Hypothalamus (tissue), 51 donors: ENCODE measurements around the gene DYNC2LI1.
"Not testable (repeated sequence)": the region's sequence is repeated elsewhere in the genome, so short reads cannot be mapped to it uniquely, and the experiment has no call there.

Experiments
- DNase-seq, 51 donors: peaks; one replicate each; lab custom pipeline; 2025; lab: John Stamatoyannopoulos, UW

The DYNC2LI1 gene

DNA sequence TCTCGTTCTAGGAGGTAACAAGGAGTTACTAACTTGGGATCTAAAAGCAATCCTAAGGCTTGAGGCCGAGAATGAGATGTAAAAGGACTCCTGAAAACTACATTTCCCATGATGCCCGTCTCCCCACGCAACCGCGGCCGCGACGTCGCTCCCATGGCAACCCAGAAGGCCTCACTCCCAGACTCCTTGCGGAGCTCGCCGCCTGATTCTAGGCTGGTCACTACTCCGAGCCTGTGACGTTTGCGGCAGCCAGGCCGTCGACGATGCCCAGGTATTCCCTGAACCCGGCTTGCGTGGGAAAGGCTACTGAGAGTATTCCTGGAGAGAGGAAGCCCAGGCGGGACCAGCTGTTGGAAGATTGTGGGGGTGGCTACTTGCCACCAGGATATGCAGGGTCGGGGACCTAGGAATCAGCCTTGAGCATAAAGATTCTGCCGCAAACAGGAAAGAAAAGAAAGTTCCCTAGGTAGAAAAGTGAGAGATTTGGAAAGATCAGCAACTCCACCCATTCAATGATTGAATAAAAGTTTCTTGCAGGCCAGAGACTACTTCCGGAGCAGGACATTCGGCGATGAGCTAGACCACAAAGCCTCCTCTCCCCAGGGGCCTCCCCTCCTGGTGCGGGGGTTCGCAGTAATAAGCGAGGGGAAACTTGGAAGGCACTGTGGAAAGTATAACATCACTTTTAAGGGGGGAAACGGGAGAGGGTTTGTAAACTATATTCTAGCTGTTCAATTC lies at the start of gene DYNC2LI1:
Gene DYNC2LI1, plus strand, starts transcription at position 164 of the 738 bp plus-strand sequence. Its CDS starts 100 bp downstream, at position 264.
- DNase-seq, result peak; percentile 29 to 93 (median 80)

DNA sequence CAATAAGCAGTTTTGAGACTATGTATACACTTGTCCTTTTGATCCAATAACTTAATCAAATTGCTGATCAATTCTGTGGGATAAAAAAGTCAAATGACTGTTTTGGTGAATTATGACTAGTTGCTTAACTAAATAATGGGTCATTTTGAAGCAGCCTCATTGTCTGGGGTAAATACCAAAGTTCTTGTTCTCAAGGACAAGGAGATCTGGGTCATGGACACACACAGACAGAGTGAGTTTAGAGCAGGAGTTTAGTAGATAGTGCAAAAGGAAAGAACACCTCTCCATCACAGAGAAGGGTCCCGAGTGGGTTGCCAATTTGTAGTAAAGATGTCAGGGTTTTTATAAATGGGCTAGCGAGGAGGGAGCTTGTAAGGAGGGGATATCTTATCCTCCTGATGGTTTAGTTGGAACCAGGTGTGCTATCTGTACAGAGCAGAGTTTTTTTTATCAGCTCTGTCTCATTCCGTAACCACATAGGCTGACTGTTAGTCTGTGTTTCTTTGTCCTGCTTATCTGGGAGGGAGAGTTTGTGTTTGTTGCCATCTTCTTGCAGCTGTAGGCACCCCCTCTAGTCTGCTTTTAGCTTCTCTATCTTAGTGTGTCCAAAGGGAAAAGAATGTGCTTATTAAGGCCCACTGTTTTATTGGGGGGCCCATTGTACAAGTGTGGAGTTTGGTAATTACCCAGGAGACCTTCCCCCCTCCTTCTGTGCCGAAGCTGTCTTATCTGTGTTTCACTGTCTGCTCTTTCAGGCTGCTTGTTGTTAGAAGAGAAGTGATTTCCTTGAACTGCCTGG lies 48.9 kb upstream of the DYNC2LI1 start:
- DNase-seq, result no peak

DNA sequence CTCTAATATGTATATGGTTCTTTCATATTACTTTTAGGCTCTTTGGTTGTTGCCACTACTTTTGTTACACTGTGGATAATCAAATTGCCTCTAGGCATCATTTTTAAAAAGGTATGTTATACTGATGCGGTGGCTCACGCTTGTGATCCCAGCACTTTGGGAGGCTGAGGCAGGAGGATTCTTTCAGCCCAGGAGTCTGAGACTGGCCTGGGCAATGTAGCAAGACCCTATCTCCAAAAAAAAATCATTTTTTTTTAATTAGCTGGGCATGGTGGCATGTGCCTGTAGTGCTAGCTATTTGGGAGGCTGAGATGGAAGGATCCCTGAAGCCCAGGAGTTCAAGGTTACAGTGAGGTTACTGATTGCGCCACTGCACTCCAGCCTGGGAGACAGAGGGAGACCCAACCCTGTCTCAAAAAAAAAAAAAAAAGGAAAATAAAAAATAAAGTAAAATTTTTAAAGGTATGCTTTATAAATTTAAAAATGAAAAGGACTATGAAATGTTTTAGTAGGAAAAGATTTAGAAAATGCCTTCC lies 48.1 kb upstream of the DYNC2LI1 start:
- no peak for DNase-seq

DNA sequence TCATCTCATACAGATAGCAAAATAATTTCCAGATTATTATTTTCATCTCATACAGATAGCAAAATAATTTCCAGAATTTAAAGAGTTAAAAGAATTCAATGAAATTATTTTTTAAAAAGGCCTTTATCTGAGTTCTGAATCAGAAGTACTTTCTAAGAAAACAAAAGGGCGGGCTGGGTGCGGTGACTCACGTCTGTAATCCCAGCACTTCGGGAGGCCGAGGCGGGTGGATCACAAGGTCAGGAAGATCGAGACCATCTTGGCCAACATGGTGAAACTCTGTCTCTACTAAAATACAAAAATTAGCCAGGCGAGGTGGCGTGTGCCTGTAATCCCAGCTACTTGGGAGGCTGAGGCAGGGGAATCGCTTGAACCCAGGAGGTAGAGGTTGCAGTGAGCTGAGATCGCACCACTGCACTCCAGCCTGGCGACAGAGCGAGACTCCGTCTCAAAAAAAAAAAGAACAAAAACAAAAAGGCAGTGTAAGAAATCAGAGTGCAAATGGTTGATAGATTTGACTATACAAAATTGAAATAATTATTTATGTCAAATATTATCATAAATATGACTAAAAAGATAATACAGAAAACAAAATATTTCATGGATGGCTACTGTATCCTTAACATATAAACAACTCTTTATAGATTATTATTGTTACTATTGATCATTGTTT lies 46.7 kb upstream of the DYNC2LI1 start:
- not testable (repeated sequence) for DNase-seq

DNA sequence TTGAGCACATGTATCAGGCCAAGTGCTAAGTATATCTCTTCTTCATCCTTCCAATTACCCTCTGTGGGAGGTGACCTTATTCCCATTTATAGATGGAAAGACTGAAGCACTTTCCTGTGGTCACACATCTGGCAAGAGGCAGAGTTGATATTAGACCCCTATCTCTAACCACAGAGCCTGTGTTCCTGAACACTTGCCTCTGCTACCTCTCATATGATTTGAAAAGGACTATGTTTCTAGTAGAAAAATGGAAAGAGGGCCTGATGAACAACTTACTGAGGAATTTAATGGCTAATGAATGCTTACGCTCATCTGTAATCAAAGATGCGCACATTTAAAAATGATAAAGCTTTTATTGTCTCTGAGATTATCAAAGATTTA lies 46.2 kb upstream of the DYNC2LI1 start:
- no peak for DNase-seq

DNA sequence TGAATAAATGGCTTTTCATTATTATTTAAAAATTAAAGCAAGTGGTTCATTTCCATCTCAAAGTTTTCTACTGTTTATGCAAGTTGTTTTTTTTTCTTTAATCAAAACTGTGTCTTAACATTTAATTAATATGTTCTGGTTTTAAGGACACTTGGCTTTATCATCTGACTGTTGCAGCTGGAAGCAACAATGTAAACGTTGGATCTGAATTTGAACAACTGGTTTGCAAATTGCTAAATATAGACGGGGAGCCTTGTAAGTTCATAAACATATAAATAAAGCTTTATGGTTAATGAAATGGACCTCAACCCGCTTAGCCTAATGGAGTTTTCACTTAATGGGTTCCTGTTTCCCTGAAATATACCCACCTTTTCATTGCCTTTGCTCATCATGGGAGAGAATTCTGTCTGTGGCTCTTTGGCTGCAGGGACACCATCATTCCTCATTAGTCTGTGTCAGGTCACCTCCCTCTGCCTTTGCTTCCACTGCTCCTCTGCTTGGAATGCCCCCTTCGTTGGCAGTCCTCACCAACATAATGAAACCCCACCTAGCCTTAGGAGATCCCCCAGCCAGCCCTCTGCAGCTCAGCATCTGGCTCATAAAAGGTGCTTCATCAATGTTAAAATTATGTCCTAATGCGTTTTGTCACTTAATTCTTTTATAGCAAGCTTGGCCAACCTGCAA lies 44.2 kb upstream of the DYNC2LI1 start:
- no peak for DNase-seq

DNA sequence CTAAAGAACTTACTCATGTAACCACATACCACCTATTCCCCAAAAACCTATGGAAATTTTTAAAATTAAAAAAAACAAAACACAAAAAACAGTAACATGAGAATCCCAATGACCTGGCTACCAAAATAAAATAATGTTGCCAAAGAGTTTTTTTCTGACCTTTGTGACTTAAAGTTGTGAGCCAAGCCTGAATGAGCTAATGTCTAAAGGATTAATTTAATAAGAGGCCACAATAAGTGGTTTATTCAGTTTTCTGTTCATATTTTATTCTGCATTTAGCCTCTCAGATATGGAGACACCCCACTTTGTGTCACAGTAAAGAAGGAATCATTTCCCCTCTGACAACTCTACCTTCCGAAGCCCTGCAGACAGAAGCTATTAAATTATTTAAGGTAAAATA lies 42.6 kb upstream of the DYNC2LI1 start:
- DNase-seq, result no peak

DNA sequence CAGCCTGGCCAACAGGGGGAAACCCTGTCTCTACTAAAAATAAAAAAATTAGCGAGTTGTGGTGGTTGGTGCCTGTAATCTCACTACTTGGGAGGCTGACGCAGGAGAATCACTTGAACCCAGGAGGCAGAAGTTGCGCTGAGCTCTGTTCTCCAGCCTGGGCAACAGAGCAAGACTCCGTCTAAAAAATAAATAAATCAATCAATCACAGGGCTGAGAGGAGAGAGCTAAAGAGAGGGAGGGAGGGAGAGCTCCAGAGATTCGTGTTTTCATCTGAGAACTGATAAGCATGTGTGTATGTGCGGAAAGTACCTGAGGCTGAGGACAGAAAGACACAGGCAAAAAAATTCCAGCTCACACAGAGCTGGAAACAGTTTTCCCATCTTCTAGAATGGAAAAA lies 37.2 kb upstream of the DYNC2LI1 start:
- no peak for DNase-seq

DNA sequence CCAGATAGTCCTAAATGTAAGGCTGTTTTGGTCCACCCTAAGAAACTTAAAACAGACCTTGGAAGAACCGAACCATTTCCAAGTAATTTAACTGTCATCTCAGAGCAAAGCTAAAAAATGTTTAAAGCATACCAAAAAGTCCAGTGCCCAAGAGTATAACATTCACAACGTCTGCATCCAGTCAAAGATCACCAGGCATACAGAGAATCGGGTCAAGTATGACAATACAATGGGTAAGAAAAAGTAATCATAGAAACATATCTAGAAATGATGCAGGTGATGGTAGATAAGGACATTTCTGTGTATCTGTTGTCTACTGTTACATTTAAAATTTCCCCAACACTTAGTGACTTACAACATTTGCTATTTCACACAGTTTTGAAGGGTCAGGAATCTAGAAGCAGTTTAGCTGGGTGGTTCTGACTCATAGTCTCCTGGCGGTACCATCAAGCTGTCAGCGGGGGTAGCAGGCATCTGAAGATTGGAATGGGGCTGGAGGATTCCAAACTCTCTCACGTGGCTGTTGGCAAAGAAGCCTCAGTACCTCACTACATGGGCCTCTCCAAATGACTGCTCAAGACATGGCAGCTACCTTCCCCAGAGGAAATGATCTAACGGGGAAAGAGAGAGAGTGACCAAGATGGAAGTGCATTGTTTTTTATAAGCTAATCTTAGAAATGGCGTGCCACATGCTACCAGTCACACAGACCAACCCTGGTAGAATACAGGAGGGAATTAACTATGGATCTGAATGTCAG lies 36.6 kb upstream of the DYNC2LI1 start:
- DNase-seq, result no peak

DNA sequence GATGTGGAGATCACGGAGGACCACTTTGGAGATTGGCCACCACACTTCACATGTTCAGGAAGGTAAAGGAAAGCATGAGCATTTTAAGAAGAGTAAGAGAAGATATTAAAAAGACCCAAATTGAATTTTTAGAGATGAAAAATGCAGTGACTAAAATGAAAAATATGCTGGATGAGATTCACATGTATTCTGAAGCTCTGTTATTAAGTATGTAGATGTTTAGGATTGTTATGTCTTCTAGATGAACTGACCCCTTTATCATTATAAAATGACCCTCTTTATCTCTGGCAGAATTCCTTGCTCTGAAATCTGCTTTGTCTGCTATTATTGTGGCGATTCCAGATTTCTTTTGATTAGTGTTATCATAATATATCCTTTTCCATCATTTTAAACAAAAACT lies 36.0 kb upstream of the DYNC2LI1 start:
- no peak for DNase-seq

DNA sequence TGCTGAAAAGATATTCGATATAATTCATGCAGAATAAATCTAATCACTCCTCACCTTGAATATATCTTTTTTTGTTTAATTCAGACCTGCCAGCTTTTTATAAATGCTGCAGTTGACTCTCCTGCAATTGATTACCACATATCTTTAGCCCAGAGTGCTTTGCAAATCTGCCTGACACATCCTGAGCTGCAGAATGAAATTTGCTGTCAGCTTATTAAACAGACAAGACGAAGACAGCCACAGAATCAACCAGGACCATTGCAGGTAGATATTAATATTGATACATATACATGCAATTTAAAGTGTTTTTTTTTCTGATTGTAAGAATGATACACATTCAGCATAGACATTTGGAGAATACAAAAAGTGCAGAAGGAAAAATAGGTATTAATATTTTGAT lies 35.6 kb upstream of the DYNC2LI1 start:
- DNase-seq, result no peak

DNA sequence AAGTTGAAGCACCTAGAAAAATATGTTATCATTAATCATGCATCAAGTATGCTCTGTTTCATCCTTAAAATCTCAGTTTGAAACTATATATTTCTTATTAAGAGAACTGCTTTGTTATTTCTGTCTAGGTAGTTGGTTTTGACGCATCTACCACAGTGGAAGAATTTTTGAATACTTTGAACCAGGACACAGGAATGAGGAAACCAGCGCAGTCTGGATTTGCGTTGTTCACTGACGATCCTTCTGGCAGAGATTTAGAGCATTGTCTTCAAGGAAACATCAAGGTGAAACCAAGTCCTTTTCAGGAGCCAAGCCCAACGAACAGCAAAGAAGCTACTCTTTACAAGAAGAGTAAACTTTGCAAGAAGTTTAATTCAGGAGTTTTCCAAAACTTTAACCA lies 30.1 kb upstream of the DYNC2LI1 start:
- no peak for DNase-seq

DNA sequence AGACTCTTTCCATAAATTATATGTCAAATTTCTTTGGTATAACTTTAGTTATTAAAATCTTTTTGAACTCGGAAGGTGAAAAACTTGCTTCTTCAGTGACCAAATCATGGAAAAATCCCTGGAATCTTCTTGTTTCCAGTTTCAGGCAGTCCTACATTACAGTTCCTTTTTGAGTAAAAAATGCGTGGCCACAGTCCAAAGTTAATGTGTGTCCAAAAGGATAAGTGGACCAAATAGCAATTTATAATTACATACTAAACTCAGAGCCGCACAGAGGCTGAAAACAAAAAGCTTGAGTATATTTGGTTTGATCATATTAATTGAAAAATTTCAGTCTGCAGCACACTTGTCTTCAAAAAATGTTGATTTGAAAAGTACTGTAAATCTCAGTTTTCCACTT lies 28.4 kb upstream of the DYNC2LI1 start:
- DNase-seq, result no peak

DNA sequence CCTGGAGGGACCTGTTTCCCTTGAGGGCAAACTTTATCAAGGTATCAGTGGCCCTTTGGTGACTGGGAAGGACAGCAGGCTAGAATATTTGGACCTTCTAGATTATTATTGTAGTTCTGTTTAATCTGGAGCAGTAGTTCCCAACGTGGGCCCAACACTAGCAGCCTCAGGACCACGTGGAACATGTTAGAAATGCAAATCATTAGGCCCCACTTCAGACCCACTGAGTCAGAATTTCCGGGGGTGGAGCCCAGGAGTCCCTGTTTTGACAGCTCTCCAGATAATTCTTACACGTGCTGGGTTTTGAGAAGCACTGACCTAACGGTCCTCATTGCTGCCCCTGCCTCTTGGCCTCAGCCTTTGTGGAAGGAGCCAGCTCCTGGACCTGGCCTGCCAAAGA lies 25.5 kb upstream of the DYNC2LI1 start:
- no peak for DNase-seq

DNA sequence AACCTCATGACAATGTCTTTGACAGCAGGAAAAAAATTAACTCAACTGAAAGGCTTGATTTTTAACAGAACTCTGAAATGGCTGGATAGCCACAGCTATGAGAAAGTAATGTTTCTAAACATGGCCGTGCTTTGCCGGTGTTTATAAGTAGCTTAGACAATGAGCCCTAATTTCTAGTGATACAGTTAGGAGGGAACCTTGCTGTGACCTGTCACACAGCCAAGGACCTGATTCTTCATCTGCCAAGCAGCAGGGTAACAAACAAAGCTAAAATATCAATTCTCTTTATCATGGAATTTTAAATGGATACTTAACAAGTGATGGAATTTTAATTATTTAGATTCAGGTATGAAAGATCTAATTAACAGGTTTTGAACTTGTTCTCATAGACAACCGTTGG lies 24.3 kb upstream of the DYNC2LI1 start:
- DNase-seq, result no peak

DNA sequence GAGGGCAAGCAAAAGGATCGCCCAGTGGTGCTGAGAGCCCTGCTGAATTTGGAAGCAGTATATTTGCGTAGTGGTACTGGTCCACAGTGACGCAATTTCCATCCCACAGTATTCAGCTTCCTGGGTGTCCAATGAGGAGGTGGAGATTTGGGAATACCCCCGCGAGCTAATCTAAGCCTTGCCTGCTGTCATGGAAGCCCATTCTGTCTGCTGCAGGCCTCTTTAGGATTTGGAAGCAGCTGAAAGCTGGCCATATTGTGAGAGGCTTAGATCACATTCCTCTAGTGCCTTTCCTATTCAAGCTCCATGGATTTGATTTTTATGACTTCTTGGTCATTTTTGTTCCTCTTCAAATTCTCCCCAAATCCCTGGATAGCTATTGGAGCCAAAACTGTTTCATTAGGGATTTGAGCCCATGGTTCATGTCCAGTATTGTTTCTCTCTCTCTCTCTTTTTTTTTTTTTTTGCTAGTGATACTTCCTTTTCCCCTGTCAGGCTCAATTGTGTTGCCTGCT lies 22.3 kb upstream of the DYNC2LI1 start:
- DNase-seq, result no peak

DNA sequence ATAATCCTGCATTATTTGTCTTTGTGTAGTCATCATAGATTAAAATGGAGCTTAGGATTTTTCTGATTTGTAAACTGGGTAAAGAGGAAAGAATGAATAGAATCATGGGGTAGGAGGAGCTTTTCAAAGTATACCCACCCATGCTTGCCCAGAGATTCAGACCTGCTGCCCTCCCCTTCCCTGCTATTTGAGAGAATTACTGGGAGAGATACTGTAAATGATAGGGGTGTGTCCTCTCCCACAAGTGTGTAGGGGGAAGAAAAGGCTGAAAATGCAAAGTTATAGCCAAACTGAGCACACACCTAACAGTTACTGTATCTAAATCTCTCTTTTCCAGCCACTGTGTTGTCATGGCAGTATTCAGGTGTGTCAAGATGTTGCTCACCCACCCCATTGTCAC lies 21.5 kb upstream of the DYNC2LI1 start:
- DNase-seq, result no peak

DNA sequence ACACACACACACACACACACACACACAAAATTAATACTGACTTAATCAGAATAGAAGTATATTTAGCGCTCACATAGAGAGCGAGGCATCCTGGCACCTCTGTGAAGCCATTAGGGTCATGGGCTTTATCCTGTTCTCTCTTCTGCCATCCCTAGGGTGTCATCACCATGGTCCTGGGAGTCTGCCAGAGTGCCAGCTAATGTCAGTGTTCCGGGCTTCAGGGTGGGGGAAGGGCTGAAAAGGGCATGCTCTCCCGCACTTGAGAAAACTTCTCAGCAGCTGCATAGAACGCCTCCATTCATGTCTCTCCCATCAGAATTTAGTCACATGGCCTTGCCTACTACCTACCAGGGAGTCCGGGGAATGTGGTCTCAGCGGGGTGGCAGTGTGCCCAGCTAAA lies 19.7 kb upstream of the DYNC2LI1 start:
- peak in 7 of 51 donors; percentile 2 to 37 (median 8) for DNase-seq

DNA sequence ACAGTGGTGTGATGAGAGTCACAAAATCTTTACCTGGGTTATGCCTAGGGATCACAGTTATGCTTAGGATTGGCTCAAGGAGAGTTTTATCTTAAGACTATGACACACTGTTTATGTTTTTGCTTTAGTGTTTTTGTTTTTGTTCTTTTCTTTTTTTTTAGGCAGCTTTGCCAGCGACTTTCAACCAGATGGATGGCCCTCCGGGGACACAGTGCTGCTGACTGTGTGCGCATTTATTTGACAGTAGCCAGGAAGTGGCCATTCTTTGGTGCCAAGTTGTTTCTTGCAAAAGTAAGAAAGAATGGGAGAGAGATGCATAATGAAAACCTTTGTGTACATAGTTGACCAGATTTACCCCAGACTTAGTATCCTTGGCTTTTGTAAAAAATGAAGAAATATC lies 15.1 kb upstream of the DYNC2LI1 start:
- peak in 1 of 51 donors; percentile 4 for DNase-seq

DNA sequence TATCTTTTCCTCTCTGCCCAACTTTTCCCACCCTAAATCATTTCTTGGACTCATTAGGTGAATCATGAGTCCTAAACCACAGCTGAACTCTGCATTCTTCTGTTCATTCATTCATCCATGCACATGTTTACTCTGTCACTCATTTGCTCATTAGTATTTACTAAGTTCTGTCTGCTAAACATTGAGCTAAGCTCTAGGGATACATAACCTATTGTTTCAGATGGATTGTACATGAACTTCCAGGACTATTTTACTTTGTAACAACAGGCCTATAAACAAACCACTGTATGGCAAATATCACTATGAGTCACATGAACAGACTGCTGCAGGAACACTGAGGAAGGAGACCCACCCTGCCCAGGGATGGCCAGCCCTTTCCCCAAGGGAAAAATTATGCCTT lies 14.6 kb upstream of the DYNC2LI1 start:
- no peak for DNase-seq
